BJ (cell line): ENCODE results near the gene PSMC1. TPM values are rescaled to one million over a fixed set of nuclear protein-coding genes. Genes with fewer than 3 reads are reported as not detected.

ENCODE experiments used
- CTCF ChIA-PET: fragments of 350-600 bp; formaldehyde crosslinking; extraction: SDS; loops from one replicate; lab custom pipeline; 2021; ENCODE audit warnings: antibody characterized with exemption, inconsistent platforms; lab: Yijun Ruan, JAX
- POLR2A ChIA-PET: fragments of 300-600 bp; sonication (Branson Sonifier 250); formaldehyde crosslinking; extraction: SDS; loops from one replicate; lab custom pipeline; 2021; ENCODE audit warnings: antibody characterized with exemption; lab: Charles Lee
- DNase-seq: peaks from one replicate; pipeline ENCODE4 v3.0.0-alpha.2; 2011; ENCODE audit warnings: low read depth
- H3K27me3 ChIP-seq: 2 replicates; pipeline ENCODE4 v1.6.0; 2011; ENCODE audit warnings: low read length; ENCODE audit not compliant: control insufficient read depth, insufficient read depth
- H3K36me3 ChIP-seq: 2 replicates; pipeline ENCODE4 v1.5.1; 2011; ENCODE audit warnings: low read length; ENCODE audit not compliant: control insufficient read depth, insufficient read depth
- H3K4me3 ChIP-seq: 2 replicates; pipeline ENCODE4 v1.5.1; 2011; ENCODE audit warnings: low read depth, mild to moderate bottlenecking, control low read depth, low read length
- polyA plus RNA-seq: library from polyadenylated mRNA; depleted of rRNA; stranded (reverse); fragments of >200 nt; gene quantifications from 2 replicates; pipeline ENCODE4 v1.2.3, GENCODE V29; 2011
- TF ChIP-seq, protein P1 (sequence below): IDR thresholded peaks from 2 replicates; pipeline ENCODE4 v1.5.1; 2011; ENCODE audit warnings: low read depth, mild to moderate bottlenecking, control low read depth, inconsistent platforms, low read length, moderate library complexity; ENCODE audit not compliant: insufficient read depth

The PSMC1 gene
- polyA plus RNA-seq, 1 experiment: 102 TPM

DNA sequence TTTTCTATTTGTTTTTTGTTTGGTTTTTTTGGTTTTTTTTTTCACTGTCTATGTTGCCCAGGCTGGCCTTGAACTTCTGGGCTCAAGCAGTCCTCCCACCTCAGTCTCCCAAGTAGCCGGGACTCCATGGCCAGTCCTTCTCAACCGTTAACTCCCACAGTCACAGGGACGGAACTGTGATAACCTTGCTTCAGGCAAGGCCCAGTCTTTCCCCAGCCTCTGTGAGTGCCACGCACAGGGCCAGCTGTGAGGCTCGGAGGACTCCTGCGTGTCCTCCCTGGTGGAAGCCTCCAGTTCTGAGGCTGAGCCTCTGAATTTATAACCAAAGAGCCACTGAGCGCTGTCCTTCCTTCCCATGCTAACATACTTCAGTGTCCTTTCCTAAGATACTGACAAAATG, 23.7 kb downstream of the PSMC1 start:
- H3K4me3 ChIP-seq: no peak overlapping the region
- ChIA-PET CTCF (interaction anchor here (1.4 kb wide), 1 partner anchor 417 kb away, joined by 7 read pairs; no protein-coding TSS in a partner anchor), POLR2A (no interaction called here)
- TF ChIP-seq, protein P1, sequence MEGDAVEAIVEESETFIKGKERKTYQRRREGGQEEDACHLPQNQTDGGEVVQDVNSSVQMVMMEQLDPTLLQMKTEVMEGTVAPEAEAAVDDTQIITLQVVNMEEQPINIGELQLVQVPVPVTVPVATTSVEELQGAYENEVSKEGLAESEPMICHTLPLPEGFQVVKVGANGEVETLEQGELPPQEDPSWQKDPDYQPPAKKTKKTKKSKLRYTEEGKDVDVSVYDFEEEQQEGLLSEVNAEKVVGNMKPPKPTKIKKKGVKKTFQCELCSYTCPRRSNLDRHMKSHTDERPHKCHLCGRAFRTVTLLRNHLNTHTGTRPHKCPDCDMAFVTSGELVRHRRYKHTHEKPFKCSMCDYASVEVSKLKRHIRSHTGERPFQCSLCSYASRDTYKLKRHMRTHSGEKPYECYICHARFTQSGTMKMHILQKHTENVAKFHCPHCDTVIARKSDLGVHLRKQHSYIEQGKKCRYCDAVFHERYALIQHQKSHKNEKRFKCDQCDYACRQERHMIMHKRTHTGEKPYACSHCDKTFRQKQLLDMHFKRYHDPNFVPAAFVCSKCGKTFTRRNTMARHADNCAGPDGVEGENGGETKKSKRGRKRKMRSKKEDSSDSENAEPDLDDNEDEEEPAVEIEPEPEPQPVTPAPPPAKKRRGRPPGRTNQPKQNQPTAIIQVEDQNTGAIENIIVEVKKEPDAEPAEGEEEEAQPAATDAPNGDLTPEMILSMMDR: no peak
- H3K36me3 ChIP-seq: peaks cover 6% of the 10 kb centered on the region
- H3K27me3 ChIP-seq: no peaks in the 10 kb centered on the region
- no peak for DNase-seq

- CTCF ChIA-PET: interaction anchor here (0.8 to 1.4 kb wide), 4 partner anchors 8 to 416 kb away, joined by 3 to 7 read pairs (median 4); no protein-coding TSS in a partner anchor
- H3K27me3 ChIP-seq: no peaks in the 10 kb centered on the region
- POLR2A ChIA-PET: no interaction called here
- DNase-seq: peak; percentile 49
- no peak overlapping the region for H3K4me3 ChIP-seq
- TF ChIP-seq, protein P1: no peak
- peaks cover 7% of the 10 kb centered on the region for H3K36me3 ChIP-seq
These were observed 24.9 kb downstream of the PSMC1 start for GRCh38 chr14:90281261-90281660.

DNA sequence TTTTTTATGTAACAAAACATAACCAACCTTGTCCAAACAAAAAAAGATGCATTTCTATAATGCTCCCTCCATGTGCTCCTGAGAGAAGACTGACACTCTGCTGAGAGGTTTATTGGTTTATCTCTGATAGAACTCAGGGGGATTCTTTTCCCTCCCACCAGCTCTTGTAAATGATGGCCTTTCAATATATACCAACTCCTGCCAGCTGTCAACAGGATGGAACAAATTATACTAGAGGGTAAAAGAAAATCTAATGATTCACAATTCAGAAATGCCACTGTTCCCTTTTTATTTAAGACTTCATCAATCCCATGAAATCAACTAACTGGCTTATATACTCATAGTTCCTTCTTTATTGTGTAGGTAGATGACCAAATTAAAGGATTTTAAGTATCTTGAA, 25.4 kb downstream of the PSMC1 start:
- CTCF ChIA-PET: interaction anchor here (0.8 to 1.4 kb wide), 4 partner anchors 8 to 416 kb away, joined by 3 to 7 read pairs (median 4); no protein-coding TSS in a partner anchor
- POLR2A ChIA-PET: no interaction called here
- TF ChIP-seq, protein P1: no peak
- Histone ChIP-seq H3K4me3 (no peak overlapping the region), H3K36me3 (peaks cover 8% of the 10 kb centered on the region), H3K27me3 (no peaks in the 10 kb centered on the region)
- DNase-seq: no peak

DNA sequence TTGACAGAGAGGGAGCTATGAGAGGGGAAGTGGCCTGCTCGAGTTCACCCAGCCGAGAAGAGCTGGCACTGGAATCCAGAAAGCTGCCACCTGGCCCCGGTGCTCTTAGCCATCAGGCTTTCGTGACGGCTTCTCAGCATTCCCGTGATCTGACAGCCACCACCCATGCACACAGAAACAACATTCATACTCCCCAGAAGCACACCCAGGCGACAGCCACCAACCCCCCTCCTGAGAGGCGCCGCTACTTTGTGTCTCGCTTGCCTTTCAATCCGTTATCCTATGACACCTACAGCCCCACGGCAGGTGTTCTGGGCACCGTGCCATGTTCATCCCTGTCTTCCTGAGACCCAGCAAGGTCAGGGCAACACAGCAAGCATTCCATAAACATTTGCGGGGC, 31.4 kb downstream of the PSMC1 start:
- Histone ChIP-seq H3K4me3 (no peak overlapping the region), H3K36me3 (peaks cover 18% of the 10 kb centered on the region), H3K27me3 (no peaks in the 10 kb centered on the region)
- TF ChIP-seq, protein P1: no peak
- POLR2A ChIA-PET: no interaction called here
- CTCF ChIA-PET: interaction anchor here (1.0 to 1.5 kb wide), 2 partner anchors 14 to 376 kb away, joined by 3 to 4 read pairs; no protein-coding TSS in a partner anchor
- no peak for DNase-seq

DNA sequence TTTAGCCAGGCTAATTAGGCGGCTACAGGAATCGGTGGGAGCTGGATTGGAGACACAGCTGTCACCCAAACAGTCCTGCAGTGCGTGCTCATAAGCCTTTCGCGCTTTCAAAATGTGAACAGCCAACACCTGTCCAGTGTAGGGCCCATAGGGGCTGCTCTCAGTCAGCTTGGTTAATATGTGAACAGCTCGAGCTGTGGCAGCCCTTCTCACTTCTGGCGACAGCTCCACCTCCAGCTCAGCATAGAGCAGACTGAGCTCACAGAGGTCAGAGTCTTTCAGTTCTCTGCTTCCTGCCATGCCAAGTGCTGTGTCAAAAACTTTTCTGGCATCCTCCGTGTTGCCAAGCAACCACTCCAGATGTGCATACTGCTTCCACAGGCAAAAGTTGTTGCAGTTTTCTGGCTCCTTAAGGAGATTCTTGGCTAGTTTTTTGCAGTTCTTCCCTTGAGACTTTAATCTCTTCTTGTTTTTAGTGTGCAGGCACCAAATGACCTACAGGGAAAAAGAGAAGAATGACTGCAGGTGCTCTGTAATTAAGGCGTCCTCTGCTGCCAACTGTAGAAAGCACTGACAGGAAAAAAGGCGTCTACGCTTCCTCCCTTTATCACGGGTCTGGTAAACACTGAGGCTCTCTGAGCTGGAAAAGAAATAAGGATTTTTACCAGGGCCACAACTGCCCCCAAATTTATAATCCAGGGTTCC, 32.5 kb downstream of the PSMC1 start:
- ChIA-PET POLR2A (no interaction called here), CTCF (interaction anchor here (0.6 to 2.8 kb wide), 9 partner anchors 7 to 437 kb away, joined by 3 to 11 read pairs (median 3); no protein-coding TSS in a partner anchor)
- H3K4me3 ChIP-seq: no peak overlapping the region
- H3K36me3 ChIP-seq: peaks cover 18% of the 10 kb centered on the region
- TF ChIP-seq, protein P1: no peak
- DNase-seq: no peak
- H3K27me3 ChIP-seq: no peaks in the 10 kb centered on the region
